ENCODE data around the gene KRT4.

Gene KRT4

DNA sequence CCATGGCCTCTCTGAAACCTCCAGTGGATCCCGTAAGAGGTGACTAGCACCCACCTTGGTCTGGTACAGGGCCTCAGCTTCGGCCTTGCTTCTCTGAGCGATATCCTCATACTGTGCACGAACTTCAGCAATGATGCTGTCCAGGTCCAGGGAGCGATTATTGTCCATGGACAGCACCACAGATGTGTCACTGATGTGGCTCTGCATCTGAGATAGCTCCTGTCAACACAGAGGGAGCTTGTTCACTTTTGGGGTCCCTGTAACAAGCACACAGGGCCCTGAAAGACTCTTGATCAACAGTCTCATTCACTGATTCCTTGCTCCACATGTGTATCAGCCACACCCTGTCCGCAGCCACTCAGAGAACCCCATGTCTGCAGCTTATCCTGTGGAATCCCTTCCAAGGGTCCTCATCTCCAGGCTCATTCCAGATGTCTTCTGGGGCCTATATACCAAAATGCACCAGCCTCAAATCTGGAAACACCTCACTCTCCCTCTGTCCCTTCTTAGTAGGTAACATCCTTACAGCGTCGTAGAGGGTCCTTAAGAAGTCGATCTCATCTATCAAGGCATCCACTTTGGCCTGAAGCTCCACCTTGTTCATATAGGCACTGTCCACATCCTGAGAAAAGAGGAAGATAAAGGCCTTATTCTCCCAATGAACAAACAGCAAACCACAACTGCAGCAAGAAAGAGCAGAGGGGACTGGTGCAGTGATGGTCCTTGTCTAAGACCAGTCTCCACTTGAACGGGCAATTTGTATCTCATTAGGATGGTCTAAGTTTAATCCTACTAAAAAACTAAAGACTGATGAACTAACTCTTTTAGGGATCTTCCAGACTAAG, 21.5 kb downstream of the KRT4 start:
- no peak for DNase-seq (ENCODE audit: low spot score)

DNA sequence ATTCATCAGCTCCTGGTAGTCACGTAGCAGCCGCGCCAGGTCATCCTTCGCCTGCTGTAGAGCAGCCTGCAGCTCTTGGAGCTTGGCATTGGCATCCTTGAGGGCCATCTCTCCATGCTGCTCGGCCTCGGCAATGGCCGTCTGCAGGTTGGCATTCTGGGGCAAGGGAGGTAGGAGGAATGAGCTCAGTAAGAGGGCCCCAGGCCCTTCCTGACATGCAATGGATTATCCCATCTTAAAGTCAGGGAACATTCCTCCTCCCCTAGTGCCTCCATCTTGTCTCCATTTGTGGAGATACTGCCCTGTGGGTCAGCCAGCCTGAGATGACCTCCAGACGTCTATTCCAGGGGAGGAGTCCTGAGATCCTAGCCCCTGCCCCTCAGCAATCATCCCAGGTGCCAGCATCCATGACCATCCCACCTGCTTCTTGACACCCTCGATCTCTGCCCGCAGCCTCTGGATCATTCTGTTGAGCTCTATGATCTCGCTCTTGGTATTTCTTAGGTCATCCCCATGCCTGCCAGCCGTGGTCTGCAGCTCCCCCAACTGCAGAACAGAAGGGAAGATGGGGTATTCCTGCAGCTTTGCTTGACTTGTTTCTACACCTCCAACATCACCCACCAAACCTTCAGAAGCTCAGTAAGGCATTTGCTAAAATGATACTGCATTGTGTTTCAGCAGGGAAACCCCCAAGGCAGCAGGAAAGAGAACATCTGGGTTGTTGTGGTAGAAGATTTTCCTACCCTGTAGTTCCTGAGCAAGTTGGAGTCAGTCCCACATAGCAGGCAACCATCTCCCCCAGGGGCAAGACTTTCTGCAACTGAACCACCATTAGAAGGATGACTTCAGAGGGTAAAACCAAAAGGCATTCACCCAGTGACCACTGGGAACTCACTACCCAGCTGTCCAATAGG, 22.4 kb downstream of the KRT4 start:
- DNase-seq (ENCODE audit: low spot score), result no peak

DNA sequence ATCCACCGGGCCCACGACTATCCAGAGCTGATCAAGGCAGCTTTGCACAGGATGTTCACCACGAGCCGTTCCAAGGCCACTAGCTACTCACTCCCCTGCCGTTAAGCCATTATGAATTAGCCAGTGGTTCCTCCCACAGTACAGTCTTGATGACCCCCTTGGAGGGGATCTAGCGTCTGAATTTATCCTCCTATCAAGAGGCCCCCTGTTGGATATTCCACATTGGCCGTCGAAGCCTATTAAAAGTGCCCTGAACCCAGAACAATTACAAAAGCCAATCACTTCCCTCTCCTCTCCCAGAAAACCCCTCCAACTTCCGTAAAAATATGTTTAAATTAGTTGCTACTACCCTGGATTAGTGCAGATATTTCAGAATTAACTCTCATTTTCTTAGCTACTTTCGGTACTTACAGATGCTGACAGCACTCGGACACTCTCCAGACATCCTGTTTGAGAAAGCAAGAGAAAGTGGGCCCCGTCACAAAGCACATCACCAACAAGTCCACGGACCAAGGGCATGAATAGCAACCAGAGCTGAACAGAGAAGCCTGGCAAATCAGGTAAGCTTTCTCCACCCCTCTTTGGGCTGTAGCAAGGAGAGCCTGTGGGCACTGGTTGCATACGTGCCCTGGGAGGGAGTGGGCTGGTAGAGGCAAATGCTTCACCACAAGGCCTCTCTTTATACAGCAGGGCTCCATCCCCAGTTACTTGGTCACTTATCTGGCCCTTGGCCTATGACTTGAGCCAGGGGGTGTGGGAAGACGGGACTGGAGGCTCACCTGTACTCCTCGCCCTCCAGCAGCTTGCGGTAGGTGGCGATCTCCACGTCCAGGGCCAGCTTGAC, 23.3 kb downstream of the KRT4 start:
- DNase-seq (ENCODE audit: low spot score), result no peak

DNA sequence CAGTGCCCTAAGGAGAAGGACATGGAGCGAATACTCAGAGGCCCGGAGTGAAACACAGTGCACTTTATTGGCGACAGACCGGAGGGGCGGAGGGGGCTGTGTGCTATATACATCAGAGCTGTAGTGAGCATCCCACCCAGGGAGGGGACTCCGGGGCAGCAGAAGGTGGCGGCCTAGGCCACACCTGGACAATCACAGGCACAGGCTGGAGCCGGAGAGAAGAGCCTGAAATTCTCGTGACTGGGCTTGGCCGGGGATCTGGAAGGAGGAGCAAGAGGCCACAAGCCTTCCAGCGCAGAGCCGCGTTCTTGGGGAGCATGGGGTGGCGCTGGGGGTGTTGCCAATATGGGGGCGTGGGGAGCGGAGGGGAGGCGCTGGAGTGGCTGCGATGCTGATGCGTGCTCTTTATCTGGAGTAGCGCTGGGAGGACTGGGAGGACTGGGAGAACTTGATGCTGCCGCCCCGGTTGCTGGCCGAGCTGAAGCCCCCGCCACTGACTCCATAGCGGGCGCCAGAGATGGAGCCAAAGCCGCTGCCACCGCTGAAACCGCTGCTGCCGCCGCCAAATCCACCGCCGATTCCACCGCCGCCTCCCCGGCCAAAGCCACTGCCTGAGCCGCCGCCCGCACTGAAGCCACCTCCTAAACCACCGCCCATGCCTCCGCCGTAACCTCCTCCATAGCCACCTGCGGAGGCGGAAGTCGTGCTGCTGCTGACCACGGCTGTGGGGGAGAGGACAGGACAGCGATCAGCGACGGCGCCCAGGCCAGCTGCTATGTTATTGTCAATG, 24.1 kb downstream of the KRT4 start:
- no peak for DNase-seq (ENCODE audit: low spot score)

DNA sequence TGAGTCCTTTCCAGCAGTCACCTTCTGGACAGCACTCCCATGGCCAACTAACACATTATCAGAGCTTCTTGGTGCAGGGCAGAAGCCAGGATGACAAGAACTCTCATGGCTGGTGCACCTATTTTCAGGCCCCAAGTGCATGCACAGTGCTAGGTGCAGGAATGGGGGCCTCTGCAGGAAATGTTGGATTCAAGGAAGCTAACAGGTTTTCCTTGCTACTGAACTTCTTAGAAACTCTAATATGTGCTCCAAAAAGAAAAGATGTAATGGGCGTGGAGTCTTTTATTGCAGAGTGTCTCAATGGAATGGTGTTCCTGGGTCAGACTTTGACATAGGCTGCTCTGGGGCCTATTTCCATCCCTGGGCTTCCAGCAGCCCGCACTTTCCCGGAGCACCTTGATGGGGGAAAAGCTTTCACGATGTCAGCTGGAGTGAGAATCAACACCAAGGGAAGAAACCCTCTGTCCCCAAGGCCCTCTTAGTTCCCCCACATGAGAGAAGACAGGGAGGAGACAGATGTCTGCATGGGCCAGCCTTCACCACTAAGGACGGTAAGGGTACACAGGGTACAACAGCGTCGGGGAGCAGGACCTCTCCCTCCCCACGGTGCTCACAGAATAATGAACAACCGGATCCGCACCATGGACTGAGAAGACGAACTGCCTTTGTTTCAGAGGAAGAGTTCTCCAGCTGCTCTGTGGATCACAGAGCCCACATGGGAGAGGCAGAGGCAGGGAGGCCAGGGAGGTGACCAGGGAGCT, 24.9 kb downstream of the KRT4 start:
- DNase-seq (ENCODE audit: low spot score), result no peak

DNA sequence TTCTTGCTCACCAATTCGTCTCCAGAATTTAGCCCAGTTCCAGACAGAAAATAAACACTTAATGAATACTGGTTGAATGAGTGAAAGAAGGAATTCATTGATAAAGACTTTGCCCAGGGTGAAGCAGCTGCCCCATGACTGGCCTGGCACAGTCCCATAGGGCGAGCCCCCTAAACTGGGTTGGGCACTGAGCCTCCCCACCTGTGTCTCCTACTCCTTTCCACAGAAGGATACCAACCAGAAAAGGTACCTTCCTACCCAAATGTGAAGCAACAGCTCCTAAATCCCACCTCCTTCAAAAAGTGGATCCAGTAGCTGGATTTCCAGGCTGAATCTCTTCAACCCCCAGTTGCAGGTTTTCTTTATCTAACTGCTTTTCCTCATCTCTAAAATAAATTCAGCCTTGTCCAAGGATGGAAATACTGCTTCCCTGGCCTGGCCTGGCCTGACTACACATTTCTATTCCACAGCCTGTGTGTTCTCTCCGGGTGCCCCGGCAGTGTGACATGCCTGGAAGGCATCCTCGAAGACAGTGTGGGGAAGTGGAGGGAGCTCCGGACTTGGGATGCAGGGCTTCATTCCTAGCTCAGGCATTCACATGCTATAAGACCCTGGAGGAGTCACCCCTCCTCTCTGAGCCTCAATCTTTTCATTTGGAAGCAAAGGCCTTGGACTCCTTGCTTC, 25.6 kb downstream of the KRT4 start:
- DNase-seq (ENCODE audit: low spot score), result no peak

DNA sequence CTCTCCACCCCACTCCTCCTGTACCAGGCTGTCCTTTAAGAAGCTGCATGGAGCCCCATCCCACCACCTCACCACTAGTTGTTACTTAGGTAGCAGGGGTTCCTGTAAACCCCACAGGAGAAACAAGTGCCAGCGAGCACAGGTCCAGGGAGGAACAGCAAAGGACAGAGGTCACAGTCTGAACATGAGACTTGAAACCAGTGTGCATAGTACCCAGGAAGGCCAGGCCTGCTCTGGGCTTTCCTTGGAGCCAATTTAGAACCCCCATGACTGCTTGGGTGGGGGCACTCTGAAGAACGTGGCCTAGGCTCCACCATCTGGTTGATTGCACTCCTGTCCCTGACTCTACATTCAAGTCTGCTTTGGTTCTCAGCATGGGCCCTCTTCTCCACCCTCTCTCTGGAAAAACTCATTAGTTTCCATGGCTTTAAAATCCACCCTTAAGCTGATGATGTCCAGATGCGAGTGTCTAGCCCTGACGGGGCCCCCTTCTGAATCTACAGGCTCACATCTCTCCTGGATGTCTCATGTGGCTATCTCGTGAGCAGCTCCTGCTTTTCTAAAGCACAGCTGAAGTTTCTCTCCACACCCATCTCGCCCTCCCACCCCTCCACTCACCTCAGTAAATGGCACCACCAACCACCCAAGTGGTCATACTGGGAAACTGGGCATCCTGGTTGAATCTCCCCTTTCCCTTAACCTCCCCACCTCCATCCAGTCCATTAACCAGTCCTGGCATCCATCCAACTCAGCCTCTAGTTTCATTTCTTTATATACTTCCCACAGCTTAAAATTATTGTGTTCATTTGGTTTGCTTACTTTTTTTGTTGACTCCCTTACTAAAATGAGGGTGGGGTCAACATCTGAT, 26.4 kb downstream of the KRT4 start:
- no peak for DNase-seq (ENCODE audit: low spot score)

DNA sequence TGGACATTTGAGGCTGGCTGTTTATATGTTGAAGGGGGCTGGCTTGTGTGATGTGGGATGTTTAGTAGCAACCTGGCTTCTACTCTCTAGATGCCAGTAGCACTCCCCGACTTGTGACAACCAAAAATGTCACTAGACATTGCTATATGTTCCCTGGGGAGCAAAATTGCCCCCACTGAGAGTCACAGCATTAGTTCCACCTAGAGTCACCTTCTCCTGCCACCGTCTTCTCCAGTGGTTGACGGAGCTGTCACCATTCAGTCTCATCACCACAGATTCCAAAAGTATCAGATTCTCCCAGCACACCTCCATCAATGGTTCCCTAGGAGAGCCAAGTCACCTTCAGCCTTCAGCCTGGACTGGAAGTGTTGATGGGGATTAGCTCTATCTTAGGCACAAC, 29.0 kb downstream of the KRT4 start:
- DNase-seq (ENCODE audit: low spot score), result no peak

DNA sequence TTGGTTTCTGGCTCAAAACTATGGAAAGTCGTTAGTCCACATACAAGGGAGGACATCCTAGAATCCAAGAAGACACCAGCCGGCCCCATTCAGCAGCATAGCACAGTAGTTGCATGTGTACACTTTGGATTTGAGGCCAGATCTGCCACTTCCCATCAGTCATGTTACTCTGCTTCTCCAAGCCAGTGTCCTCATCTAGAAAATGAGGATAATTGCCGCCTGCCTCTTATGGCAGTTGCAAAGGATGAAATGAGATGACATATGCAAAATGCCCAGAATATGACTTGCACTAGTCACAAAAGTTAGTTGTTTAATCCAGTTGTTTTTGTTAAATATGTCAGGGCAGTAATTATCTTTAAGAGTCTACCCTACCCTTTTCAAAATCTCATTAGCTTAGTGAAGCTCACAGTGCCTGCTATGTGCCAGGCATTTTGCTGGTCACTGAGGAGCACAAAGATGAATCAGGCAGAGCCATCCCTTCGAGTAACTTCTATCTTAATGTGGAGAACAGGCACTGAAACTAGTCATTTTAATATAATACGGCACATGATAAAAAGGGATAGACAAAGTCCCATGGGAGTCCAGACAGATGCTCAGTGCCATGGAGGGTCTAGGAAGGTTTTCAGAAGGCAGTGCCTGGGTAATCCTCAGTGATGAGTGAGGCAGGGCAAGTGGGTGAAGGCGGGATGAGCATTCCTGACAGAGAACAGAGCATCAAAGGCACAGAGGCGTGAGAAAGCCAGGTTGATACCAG, 30.2 kb downstream of the KRT4 start:
- DNase-seq (ENCODE audit: low spot score), result no peak

DNA sequence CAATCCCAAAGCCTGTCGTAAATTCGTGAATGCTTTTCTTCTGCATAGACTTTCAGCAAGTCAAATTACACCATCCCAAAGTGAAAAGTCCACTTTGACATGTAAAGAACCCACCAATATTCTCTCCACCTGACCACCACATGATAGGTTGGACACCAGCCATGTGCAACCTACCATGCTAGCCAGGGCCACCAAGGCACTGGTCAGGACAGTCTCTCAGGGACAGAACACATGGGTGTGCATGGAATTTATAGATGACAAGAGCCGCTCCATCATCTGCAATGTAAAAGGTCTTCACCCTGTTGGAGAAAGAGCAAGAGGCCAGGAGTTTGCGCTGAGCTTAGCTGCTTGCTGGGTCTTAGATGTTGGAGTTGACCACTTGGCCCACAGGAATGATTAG, 31.4 kb downstream of the KRT4 start:
- DNase-seq (ENCODE audit: low spot score), result no peak

DNA sequence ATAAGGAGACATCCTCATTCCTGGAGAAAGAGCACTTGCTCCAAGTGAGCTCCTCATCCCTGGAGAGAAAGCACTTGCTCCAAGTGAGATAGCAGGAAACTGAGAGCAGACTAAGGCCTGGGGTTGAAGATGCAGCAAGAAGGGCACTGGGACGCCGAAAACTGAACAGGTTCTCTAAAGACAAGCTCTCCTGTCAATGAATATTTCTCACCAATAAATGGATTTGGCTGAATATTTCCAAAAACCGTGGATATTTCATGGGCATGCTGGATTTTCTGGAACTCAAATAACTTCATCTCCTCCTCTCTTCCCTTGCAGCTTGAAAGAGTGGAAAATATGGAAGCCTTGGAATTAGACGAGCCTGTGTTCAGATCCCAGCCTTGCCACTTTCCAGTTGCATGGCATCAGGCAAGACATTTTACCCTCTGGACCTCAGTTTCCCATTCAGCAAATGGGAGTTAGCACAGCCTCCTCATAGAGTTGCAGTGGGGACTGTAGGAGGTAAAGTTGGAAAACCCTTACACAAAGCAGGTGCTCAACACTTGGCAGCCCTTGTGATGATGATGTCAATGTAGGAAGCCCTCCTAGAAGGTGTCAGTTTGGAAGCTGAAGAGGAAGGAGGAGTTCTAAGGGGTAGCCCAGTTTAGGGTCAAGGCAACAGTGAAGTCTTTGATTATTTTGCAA, 32.4 kb downstream of the KRT4 start:
- DNase-seq (ENCODE audit: low spot score), result no peak

DNA sequence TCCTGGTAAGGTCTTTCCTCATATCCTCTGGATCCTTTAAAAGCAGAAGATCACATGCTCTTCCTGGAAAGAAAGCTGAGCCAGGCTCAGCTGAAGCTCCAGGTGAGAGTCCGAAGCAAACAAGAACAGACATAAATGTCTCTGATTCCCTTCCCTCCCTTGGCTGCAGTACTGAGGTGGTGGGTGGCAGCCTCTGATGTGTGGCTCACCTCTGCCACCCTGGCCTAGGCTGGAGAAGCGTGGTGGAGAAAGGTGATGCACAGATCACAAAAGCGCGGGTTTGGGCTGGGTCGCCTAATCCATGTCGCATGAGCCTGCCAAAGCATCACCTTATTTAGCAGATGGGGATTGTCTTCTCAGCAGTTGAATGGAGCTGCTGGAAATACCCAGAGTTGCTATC, 34.0 kb downstream of the KRT4 start:
- no peak for DNase-seq (ENCODE audit: low spot score)

DNA sequence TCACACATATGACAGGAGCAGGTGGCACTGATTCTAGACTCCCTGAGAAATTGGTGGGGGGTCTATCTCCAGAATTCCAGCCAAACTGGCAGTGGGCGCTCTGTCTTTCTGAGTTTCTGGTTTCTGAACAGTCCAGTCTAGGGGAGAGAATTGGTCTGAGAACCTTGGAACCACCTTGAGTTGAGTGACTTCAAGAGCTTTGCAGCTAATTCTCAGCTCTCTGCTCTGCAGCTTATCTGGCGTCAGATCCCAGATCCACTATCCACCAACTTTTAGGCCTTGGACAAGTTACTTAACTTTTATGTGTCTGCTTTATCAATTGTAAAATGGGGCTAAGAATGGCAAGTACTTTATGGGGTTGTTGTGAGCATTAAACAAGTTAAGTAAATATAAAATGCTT, 35.1 kb downstream of the KRT4 start:
- DNase-seq (ENCODE audit: low spot score), result no peak

DNA sequence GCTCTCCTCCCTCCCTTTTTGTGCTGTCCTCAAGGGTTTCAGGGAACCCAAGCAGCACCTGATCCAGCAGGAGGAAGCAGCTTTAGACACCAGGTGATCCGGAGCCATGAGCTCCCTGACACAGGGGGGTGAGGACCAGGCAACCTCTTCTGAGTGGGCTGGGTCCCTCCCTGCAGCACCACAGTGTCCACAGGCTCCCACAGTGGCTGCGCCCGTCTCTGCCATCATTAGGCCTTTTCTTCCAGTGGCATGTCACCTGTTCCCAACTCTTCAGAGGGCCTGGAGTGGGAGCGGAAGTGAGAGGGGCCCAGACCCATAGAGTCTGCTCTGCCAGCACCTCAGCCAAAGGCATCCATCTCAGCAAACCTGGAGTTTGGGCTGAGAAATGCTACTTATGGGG, 36.4 kb downstream of the KRT4 start:
- no peak for DNase-seq (ENCODE audit: low spot score)

DNA sequence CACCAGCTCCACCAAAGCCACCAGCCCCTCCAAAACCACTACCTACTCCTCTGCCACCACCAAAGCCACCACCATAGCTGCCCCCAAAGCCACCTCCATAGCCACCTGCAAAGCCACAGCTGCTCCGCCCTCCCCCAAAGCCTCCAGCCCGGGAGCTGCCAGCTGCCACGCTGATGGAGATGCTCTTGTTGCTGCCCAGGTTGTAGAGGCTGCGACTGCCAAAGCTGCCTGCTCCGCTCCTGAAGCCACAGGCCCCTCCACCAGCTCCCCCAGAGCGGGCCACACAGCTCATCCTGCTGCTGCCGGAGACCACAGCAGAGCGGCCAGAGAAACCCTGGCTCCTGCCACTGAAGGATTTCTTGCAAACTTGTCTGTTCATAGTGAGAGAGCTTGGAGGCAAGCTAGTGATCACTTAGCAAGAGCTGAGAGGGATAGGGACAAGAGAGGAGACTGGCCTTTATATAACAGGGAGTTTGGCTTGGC, 37.0 kb downstream of the KRT4 start, which contains the start of gene KRT76:
KRT76 (minus strand) TSS at position 433 of the 483 bp plus-strand sequence; CDS start at position 379, 54 bp downstream.
- no peak for DNase-seq (ENCODE audit: low spot score)

DNA sequence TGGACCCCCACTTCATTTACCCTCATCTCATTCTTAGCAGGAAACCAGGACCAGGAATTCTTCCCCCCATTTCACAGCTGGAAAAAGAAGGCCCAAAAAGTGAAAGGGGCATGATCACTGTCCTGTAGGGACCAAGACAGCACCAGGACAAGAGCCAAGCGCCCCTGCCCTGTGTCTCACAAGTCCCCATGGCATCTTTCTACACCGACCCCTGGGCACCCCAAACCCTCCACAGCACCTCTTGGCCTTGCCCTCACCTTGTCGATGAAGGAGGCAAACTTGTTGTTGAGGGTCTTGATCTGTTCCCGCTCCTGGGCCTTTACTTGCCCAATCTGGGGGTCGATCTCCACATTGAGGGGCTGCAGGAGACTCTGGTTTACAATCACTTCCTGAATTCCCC, 37.5 kb downstream of the KRT4 start:
- no peak for DNase-seq (ENCODE audit: low spot score)

DNA sequence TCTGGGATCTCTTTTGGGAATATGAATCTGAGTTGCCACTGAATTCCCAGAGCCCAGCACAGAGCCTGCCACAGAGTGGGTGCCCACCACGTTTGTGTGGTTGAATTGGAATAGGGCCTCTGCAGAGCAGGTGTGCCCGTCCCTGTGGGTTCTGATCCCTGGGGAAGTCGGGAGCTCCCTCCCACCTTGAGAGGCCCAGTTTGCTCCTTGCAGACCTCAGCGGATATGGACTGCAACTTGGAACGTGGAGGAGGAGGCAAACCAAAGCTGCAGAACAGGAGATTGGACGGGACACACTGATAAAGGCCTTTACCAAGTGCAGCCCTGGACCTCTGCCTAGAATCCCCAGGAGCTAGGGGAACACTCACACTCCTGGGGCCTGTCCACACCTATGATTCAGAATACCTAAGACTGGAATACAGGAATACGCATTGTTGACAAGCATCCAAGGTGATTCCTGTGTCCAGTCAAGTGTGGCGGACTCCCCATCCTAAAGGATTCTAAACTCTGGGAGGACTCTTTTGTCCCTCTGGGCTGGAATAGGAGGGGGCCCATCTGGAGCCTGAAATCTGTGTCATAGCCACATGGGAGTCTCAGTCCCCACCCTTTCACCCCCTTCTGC, 39.2 kb downstream of the KRT4 start:
- no peak for DNase-seq (ENCODE audit: low spot score)

Data from HuH-7 (cell line).